ENCODE results near the gene HESX1. TPM values are rescaled to one million over a fixed set of nuclear protein-coding genes. Genes with fewer than 3 reads are reported as not detected.

Gene HESX1
- total RNA-seq, 1 experiment from 2014 or later, result 5.6 TPM

DNA sequence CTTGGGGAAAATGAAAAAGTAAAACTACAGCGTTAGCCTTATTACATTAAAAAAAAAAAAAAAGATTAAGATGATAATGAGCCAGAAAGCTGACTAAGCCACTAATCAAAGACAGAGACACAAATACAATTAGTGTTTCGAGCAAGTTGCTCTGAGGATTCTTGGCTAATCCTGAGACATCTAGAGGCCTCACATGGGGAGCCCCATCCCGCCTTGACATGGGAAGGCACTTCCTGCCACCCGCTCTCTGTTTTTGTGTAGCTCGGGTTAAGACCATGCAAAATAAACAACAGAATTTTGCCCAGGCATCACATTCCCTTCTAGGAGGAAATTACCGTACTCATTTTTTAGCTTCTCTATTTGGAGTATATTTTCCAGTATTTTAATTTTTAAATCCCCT lies 15.3 kb downstream of the HESX1 start (continued):
- TF ChIP-seq, protein P1, sequence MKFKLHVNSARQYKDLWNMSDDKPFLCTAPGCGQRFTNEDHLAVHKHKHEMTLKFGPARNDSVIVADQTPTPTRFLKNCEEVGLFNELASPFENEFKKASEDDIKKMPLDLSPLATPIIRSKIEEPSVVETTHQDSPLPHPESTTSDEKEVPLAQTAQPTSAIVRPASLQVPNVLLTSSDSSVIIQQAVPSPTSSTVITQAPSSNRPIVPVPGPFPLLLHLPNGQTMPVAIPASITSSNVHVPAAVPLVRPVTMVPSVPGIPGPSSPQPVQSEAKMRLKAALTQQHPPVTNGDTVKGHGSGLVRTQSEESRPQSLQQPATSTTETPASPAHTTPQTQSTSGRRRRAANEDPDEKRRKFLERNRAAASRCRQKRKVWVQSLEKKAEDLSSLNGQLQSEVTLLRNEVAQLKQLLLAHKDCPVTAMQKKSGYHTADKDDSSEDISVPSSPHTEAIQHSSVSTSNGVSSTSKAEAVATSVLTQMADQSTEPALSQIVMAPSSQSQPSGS (CRISPR knock-in tag; IDR thresholded peaks at IDR 0.05; ENCODE audit: borderline replicate concordance, low read depth), result no peak
- no peak for TF ChIP-seq CREB1 (CRISPR knock-in tag; IDR thresholded peaks at IDR 0.05)

DNA sequence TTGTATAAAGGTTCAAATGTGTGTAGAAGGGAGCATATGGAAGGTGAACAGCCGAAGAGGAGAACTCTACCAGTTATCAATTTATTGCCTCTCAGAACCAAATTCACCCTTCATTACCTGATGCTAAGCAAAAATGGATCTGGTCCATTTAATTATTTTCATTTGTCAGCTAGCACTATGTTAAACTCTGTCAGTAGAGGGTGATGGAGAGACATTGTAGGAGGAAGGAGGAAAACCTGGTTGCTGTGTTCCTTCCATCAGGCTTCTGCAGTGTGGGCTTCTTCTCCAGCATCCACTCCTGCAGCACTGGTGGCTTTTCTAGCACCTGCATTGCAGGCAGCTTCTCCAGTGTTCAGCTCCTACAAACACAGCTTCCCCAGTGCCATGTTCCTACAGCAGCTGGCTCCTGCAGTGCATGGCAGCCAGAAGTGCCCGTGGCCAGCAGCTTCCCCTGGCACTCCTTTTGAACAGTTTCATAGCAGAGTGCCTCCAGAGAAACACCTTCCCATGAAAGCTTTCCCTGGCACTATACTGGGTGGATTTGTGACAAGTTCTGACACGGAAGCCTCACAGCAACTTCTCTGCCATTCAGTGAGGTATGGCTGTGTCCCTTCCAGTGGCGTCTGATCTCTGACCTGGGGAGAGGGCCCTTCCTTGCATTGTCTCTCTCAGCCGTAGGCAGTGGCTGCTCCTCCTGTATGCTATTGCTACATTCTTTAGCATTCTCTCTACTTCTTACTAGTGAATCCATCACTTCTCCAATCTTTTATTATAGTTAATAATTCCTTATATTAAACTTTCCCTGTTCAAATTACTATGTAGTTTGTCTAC lies 20.0 kb downstream of the HESX1 start:
- Mint-ChIP-seq H3K4me1 (peaks cover 14% of the 10 kb centered on the region), H3K4me3 (no peak overlapping the region), H3K9me3 (0 out of 2 replicates have a peak, but pooled peaks cover 3% of the 10 kb centered on the region), H3K27ac (no peak overlapping the region), H3K36me3 (no peaks in the 10 kb centered on the region), H3K27me3 (ENCODE audit: low read depth) (no peaks in the 10 kb centered on the region)
- peak; percentile 92 for ATAC-seq
- DNase-seq (ENCODE audit: low spot score), result no peak
- ChIA-PET POLR2A (no interaction called here), CTCF (interaction anchor here (0.7 to 2.4 kb wide), 15 partner anchors 9 to 255 kb away, joined by 3 to 16 read pairs (median 5); partner anchors contain the start of gene HESX1)
- TF ChIP-seq FOXK1 (CRISPR knock-in tag; IDR thresholded peaks at IDR 0.05), result no peak
- TF ChIP-seq, protein P2, sequence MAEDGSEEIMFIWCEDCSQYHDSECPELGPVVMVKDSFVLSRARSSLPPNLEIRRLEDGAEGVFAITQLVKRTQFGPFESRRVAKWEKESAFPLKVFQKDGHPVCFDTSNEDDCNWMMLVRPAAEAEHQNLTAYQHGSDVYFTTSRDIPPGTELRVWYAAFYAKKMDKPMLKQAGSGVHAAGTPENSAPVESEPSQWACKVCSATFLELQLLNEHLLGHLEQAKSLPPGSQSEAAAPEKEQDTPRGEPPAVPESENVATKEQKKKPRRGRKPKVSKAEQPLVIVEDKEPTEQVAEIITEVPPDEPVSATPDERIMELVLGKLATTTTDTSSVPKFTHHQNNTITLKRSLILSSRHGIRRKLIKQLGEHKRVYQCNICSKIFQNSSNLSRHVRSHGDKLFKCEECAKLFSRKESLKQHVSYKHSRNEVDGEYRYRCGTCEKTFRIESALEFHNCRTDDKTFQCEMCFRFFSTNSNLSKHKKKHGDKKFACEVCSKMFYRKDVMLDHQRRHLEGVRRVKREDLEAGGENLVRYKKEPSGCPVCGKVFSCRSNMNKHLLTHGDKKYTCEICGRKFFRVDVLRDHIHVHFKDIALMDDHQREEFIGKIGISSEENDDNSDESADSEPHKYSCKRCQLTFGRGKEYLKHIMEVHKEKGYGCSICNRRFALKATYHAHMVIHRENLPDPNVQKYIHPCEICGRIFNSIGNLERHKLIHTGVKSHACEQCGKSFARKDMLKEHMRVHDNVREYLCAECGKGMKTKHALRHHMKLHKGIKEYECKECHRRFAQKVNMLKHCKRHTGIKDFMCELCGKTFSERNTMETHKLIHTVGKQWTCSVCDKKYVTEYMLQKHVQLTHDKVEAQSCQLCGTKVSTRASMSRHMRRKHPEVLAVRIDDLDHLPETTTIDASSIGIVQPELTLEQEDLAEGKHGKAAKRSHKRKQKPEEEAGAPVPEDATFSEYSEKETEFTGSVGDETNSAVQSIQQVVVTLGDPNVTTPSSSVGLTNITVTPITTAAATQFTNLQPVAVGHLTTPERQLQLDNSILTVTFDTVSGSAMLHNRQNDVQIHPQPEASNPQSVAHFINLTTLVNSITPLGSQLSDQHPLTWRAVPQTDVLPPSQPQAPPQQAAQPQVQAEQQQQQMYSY (CRISPR knock-in tag; IDR thresholded peaks at IDR 0.05), result peak; percentile 57

DNA sequence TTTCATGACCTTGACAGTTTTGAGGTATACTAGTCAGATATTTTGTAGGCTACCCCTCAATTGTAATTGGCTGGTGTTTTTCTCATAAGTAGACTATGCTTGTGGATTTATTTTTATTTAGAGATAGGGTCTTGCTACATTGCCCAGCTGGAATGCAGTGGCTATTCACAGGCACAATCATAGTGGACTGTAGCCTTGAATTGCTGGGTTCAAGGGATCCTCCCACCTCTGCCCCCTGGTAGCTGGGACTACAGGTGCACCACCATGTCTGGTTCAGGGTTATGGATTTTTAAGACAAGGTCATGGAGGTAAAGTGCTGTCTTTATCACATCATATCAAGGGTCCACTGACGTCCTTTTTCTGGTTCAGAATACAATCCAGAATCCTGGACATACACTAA lies 23.7 kb downstream of the HESX1 start:
- H3K27ac Mint-ChIP-seq, result no peak overlapping the region
- POLR2A ChIA-PET, result no interaction called here
- H3K36me3 Mint-ChIP-seq, result no peaks in the 10 kb centered on the region
- peaks cover 4% of the 10 kb centered on the region for H3K9me3 Mint-ChIP-seq
- ATAC-seq (no peak), DNase-seq (ENCODE audit: low spot score) (no peak)
- H3K4me3 Mint-ChIP-seq, result no peak overlapping the region
- H3K4me1 Mint-ChIP-seq, result peaks cover 4% of the 10 kb centered on the region
- no peaks in the 10 kb centered on the region; the same call in 1 of the 2 replicates for H3K27me3 Mint-ChIP-seq (ENCODE audit: low read depth)
- peak; percentile 64; the same call in 1 of the 2 replicates for TF ChIP-seq ZNF121 (CRISPR knock-in tag; IDR thresholded peaks at IDR 0.05)
- TF ChIP-seq, protein P3, sequence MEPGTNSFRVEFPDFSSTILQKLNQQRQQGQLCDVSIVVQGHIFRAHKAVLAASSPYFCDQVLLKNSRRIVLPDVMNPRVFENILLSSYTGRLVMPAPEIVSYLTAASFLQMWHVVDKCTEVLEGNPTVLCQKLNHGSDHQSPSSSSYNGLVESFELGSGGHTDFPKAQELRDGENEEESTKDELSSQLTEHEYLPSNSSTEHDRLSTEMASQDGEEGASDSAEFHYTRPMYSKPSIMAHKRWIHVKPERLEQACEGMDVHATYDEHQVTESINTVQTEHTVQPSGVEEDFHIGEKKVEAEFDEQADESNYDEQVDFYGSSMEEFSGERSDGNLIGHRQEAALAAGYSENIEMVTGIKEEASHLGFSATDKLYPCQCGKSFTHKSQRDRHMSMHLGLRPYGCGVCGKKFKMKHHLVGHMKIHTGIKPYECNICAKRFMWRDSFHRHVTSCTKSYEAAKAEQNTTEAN (CRISPR knock-in tag; IDR thresholded peaks at IDR 0.05), result no peak
- CTCF ChIA-PET, result no interaction called here

DNA sequence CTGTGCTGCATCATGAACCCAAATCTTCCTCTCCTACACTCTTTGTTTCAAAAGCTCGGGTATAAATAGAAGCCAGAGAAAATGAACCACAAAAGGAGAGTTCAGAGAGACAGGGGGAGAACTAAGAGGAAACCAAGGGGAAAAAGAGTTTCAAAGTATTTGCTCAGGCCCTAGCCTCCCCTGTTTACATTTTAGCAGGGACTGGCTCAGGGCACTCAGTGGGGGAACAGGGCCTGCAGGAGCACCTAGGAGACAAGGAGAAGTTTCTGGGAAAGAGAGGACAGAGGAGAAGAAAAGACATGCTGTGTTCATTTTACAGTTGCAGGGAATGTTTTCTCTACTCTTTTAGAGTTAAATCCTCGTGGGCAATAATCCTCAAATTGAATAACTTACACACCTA lies 26.1 kb downstream of the HESX1 start:
- CTCF ChIA-PET, result no interaction called here
- TF ChIP-seq, protein P4, sequence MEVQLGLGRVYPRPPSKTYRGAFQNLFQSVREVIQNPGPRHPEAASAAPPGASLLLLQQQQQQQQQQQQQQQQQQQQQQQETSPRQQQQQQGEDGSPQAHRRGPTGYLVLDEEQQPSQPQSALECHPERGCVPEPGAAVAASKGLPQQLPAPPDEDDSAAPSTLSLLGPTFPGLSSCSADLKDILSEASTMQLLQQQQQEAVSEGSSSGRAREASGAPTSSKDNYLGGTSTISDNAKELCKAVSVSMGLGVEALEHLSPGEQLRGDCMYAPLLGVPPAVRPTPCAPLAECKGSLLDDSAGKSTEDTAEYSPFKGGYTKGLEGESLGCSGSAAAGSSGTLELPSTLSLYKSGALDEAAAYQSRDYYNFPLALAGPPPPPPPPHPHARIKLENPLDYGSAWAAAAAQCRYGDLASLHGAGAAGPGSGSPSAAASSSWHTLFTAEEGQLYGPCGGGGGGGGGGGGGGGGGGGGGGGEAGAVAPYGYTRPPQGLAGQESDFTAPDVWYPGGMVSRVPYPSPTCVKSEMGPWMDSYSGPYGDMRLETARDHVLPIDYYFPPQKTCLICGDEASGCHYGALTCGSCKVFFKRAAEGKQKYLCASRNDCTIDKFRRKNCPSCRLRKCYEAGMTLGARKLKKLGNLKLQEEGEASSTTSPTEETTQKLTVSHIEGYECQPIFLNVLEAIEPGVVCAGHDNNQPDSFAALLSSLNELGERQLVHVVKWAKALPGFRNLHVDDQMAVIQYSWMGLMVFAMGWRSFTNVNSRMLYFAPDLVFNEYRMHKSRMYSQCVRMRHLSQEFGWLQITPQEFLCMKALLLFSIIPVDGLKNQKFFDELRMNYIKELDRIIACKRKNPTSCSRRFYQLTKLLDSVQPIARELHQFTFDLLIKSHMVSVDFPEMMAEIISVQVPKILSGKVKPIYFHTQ (CRISPR knock-in tag; IDR thresholded peaks at IDR 0.05), result no peak
- TF ChIP-seq TCF7 (CRISPR knock-in tag; IDR thresholded peaks at IDR 0.05; ENCODE audit: low read depth) (no peak), CBFB (CRISPR knock-in tag; IDR thresholded peaks at IDR 0.05; ENCODE audit: low read depth) (no peak)
- TF ChIP-seq, protein P5, sequence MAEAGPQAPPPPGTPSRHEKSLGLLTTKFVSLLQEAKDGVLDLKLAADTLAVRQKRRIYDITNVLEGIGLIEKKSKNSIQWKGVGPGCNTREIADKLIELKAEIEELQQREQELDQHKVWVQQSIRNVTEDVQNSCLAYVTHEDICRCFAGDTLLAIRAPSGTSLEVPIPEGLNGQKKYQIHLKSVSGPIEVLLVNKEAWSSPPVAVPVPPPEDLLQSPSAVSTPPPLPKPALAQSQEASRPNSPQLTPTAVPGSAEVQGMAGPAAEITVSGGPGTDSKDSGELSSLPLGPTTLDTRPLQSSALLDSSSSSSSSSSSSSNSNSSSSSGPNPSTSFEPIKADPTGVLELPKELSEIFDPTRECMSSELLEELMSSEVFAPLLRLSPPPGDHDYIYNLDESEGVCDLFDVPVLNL (CRISPR knock-in tag; IDR thresholded peaks at IDR 0.05; ENCODE audit: borderline replicate concordance, low read depth), result no peak
- TF ChIP-seq, protein P6, sequence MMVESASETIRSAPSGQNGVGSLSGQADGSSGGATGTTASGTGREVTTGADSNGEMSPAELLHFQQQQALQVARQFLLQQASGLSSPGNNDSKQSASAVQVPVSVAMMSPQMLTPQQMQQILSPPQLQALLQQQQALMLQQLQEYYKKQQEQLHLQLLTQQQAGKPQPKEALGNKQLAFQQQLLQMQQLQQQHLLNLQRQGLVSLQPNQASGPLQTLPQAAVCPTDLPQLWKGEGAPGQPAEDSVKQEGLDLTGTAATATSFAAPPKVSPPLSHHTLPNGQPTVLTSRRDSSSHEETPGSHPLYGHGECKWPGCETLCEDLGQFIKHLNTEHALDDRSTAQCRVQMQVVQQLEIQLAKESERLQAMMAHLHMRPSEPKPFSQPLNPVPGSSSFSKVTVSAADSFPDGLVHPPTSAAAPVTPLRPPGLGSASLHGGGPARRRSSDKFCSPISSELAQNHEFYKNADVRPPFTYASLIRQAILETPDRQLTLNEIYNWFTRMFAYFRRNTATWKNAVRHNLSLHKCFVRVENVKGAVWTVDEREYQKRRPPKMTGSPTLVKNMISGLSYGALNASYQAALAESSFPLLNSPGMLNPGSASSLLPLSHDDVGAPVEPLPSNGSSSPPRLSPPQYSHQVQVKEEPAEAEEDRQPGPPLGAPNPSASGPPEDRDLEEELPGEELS (CRISPR knock-in tag; IDR thresholded peaks at IDR 0.05), result no peak
- TF ChIP-seq, protein P3 (CRISPR knock-in tag; IDR thresholded peaks at IDR 0.05), result no peak
- no peak for DNase-seq (ENCODE audit: low spot score)
- POLR2A ChIA-PET, result no interaction called here
- Mint-ChIP-seq H3K4me3 (no peak overlapping the region), H3K27me3 (ENCODE audit: low read depth) (peaks cover 8% of the 10 kb centered on the region), H3K27ac (no peak overlapping the region), H3K9me3 (peaks cover 8% of the 10 kb centered on the region), H3K36me3 (no peaks in the 10 kb centered on the region), H3K4me1 (peaks cover 19% of the 10 kb centered on the region)
- no peak for ATAC-seq

All from WTC11 (cell line).